OCI-LY7 (cell line): Measurements from ENCODE around the gene KIAA1586. TPM values are rescaled to one million over a fixed set of nuclear protein-coding genes. Genes with fewer than 3 reads are reported as not detected.
"Not testable (repeated sequence)": the region's sequence is repeated elsewhere in the genome, so short reads cannot be mapped to it uniquely, and the experiment has no call there.

Source experiments
- BruUV-seq: library from RNA; stranded (reverse); fragments of 400-500 nt; replicated peaks from 2 replicates; lab custom pipeline; 2021; lab: Mats Ljungman, UMichigan
- CTCF ChIA-PET: fragments of 300-600 bp; sonication (Branson Sonifier 250); formaldehyde crosslinking; loops from one replicate; lab custom pipeline; 2022; ENCODE audit warnings: antibody characterized with exemption; ENCODE audit not compliant: unreplicated experiment; lab: Charles Lee
- POLR2A ChIA-PET: fragments of 300-600 bp; sonication (Branson Sonifier 250); formaldehyde crosslinking; loops from one replicate; lab custom pipeline; 2022; ENCODE audit warnings: antibody characterized with exemption; lab: Charles Lee
- DNase-seq: peaks from one replicate; pipeline ENCODE4 v3.0.0-alpha.2; 2015; ENCODE audit warnings: low spot score
- H2AFZ ChIP-seq: fragments of 200-600 bp; sonication (generic), shearing (Covaris generic); 2 replicates; pipeline ENCODE4 v1.6.1; 2014; ENCODE audit warnings: mild to moderate bottlenecking, antibody characterized with exemption, low read length, moderate library complexity
- H3K27ac ChIP-seq: fragments of 200-600 bp; sonication (generic); 2 replicates; pipeline ENCODE4 v1.5.1; 2014; ENCODE audit warnings: mixed run types, low read depth, mild to moderate bottlenecking, moderate library complexity, low read length, inconsistent platforms; ENCODE audit not compliant: poor library complexity, severe bottlenecking
- H3K36me3 ChIP-seq: fragments of 200-600 bp; sonication (generic); 2 replicates; pipeline ENCODE4 v1.6.1; 2014; ENCODE audit warnings: mild to moderate bottlenecking, antibody characterized with exemption, low read length, moderate library complexity, mixed read lengths; ENCODE audit not compliant: insufficient read depth
- H3K4me1 ChIP-seq: fragments of 200-600 bp; sonication (generic); 2 replicates; pipeline ENCODE4 v1.5.1; 2014; ENCODE audit warnings: mild to moderate bottlenecking, low read length; ENCODE audit not compliant: insufficient read depth, poor library complexity, severe bottlenecking
- H3K4me2 ChIP-seq: fragments of 200-600 bp; sonication (generic); 2 replicates; pipeline ENCODE4 v1.6.1; 2014; ENCODE audit warnings: mild to moderate bottlenecking, low read length
- H3K4me3 ChIP-seq: fragments of 200-600 bp; sonication (generic); 2 replicates; pipeline ENCODE4 v1.5.1; 2014; ENCODE audit warnings: mild to moderate bottlenecking, low read depth, low read length; ENCODE audit not compliant: poor library complexity, severe bottlenecking
- H3K79me2 ChIP-seq: fragments of 200-600 bp; sonication (generic); 2 replicates; pipeline ENCODE4 v1.6.1; 2016; ENCODE audit warnings: low read depth, mild to moderate bottlenecking, low read length, moderate library complexity, mixed read lengths; ENCODE audit not compliant: insufficient read depth
- H3K9me2 ChIP-seq: fragments of 200-600 bp; sonication (generic); 2 replicates; pipeline ENCODE4 v1.6.1; 2016; ENCODE audit warnings: mild to moderate bottlenecking, low read length, mixed read lengths; ENCODE audit not compliant: insufficient read depth
- H3K9me3 ChIP-seq: fragments of 200-600 bp; sonication (generic); 2 replicates; pipeline ENCODE4 v1.6.1; 2014; ENCODE audit warnings: mild to moderate bottlenecking, mixed run types, low read length, mixed read lengths
- H4K20me1 ChIP-seq: fragments of 200-600 bp; sonication (generic); 2 replicates; pipeline ENCODE4 v1.6.1; 2014; ENCODE audit warnings: mild to moderate bottlenecking, antibody characterized with exemption, low read length, moderate library complexity, mixed read lengths; ENCODE audit not compliant: insufficient read depth
- CTCF ChIP-seq: fragments of 200-600 bp; sonication (generic); conservative IDR thresholded peaks from 2 replicates; pipeline ENCODE4 v1.5.1; 2014; ENCODE audit warnings: mild to moderate bottlenecking, antibody characterized with exemption, low read length, moderate library complexity, mixed read lengths
- EZH2phosphoT487 ChIP-seq: fragments of 200-600 bp; sonication (generic); IDR thresholded peaks from 2 replicates; pipeline ENCODE4 v1.6.1; 2018; ENCODE audit warnings: low read depth, borderline replicate concordance, mild to moderate bottlenecking, mixed run types, antibody characterized with exemption, low read length, moderate library complexity, mixed read lengths
- intact Hi-C: fragments of 100-400 bp; cut with micrococcal nuclease; formaldehyde crosslinking; loops from one replicate; pipeline ENCODE4 v1.10.0; 2022; ENCODE audit not compliant: unreplicated experiment
- total RNA-seq, 2 experiments: library from RNA; depleted of rRNA in 1 of 2; stranded (reverse); fragments of >200 nt in 1 of 2; shearing (Covaris generic) in 1 of 2; gene quantifications; 2 replicates each; pipeline ENCODE4 v1.2.3, GENCODE V29; 2014 to 2022

The KIAA1586 gene
- total RNA-seq, 2 experiments from 2014 or later = 14.4 to 25.7 TPM

DNA sequence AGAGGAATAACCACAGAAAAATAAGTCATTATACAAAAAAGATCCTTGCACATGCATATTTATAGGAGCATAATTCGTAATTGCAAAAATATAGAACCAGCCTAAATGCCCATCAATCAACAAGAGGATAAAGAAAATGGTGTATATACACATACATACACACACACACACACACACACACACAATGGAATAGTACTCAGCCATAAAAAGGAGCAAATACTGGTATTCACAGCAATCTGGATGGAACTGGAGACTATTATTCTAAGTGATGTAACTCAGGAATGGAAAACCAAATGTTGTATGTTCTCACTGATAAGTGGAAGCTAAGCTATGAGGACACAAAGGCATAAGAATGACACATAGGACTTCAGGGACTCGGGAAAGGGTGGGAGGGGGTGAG lies 1.9 kb upstream of the KIAA1586 start:
- Histone ChIP-seq H3K36me3 (peaks cover 15% of the 10 kb centered on the region), H3K27ac (no peak overlapping the region), H3K4me2 (no peak overlapping the region), H4K20me1 (peaks cover 9% of the 10 kb centered on the region; the same call in 1 of the 2 replicates), H3K9me3 (no peaks in the 10 kb centered on the region), H2AFZ (no peak overlapping the region), H3K4me3 (no peak overlapping the region), H3K4me1 (peaks cover 19% of the 10 kb centered on the region), H3K79me2 (peaks cover 18% of the 10 kb centered on the region), H3K9me2 (no peaks in the 10 kb centered on the region)
- ChIA-PET CTCF (no interaction called here), POLR2A (interaction anchor here (0.7 to 1.6 kb wide), 2 partner anchors 85 to 519 kb away, joined by 3 read pairs; no protein-coding TSS in a partner anchor)
- TF ChIP-seq CTCF (no peak), EZH2phosphoT487 (no peak)
- DNase-seq = no peak
- intact Hi-C loops = no loop called here
- no TSS peak for BruUV-seq

DNA sequence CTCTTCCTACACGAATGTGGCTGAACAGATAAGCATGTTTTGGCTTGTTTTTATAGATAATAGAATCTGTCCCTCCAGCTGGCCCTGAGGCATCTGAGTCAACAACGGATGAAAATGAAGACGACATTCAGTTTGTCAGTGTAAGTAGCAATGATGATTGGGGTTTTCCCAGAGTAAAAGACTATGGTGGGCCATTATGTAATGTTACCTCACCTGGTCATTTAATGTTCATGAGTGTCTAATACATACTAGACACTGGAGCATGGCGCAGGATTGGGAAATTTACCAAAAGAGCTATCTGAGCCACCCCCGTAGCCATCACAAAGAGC lies 728 bp downstream of the KIAA1586 start:
- Histone ChIP-seq H3K79me2 (peaks cover 35% of the 10 kb centered on the region), H3K36me3 (peaks cover 42% of the 10 kb centered on the region), H3K4me1 (peaks cover 24% of the 10 kb centered on the region)
- intact Hi-C loops = loop anchor here (2.0 kb wide), 1 partner anchor 270 kb away; the partner anchor contains the start of gene PRIM2
- H3K9me3 ChIP-seq, DNase-seq, H3K4me3 ChIP-seq, H3K9me2 ChIP-seq, BruUV-seq, H4K20me1 ChIP-seq, H3K4me2 ChIP-seq, CTCF ChIA-PET, H3K27ac ChIP-seq, POLR2A ChIA-PET, H2AFZ ChIP-seq: not testable (repeated sequence)

- H3K9me3 ChIP-seq, POLR2A ChIA-PET, H4K20me1 ChIP-seq, CTCF ChIA-PET, H2AFZ ChIP-seq, BruUV-seq, DNase-seq, H3K27ac ChIP-seq, H3K9me2 ChIP-seq: not testable (repeated sequence)
- H3K4me3 ChIP-seq = peak overlapping the region; percentile 64
- peaks cover 35% of the 10 kb centered on the region for H3K79me2 ChIP-seq
- H3K4me2 ChIP-seq = peak overlapping the region; percentile 71
- intact Hi-C loops = loop anchor here (2.0 kb wide), 1 partner anchor 269 kb away; the partner anchor contains the start of gene PRIM2
- H3K36me3 ChIP-seq = peaks cover 48% of the 10 kb centered on the region
- H3K4me1 ChIP-seq = peaks cover 24% of the 10 kb centered on the region
Observed at GRCh38 chr6:57047859-57048258, 1.4 kb downstream of the KIAA1586 start.

- Histone ChIP-seq H3K4me2 (peak overlapping the region; percentile 71), H4K20me1 (peaks cover 9% of the 10 kb centered on the region; the same call in 1 of the 2 replicates), H3K27ac (no peak overlapping the region), H3K79me2 (peaks cover 35% of the 10 kb centered on the region), H3K4me3 (peak overlapping the region; percentile 64), H3K4me1 (peaks cover 24% of the 10 kb centered on the region), H2AFZ (no peak overlapping the region), H3K9me2 (no peaks in the 10 kb centered on the region), H3K36me3 (peaks cover 55% of the 10 kb centered on the region), H3K9me3 (no peaks in the 10 kb centered on the region)
- BruUV-seq = no TSS peak
- ChIA-PET POLR2A (interaction anchor here (0.5 to 0.7 kb wide), 2 partner anchors 10 to 119 kb away, joined by 3 to 4 read pairs; no protein-coding TSS in a partner anchor), CTCF (no interaction called here)
- intact Hi-C loops = no loop called here
- no peak for DNase-seq
- TF ChIP-seq EZH2phosphoT487 (no peak), CTCF (no peak)
Observed at GRCh38 chr6:57048577-57048976, 2.1 kb downstream of the KIAA1586 start.
